RPMI7951 (cell line): Measurements from ENCODE around the gene BLVRA. TPM values are rescaled to one million over a fixed set of nuclear protein-coding genes. Genes with fewer than 3 reads are reported as not detected.
"Not testable (repeated sequence)": the region's sequence is repeated elsewhere in the genome, so short reads cannot be mapped to it uniquely, and the experiment has no call there.

Source experiments
- DNase-seq: peaks from one replicate; pipeline ENCODE4 v3.0.0-alpha.2; 2012; ENCODE audit warnings: low read depth
- total RNA-seq: library from RNA; depleted of rRNA; stranded (reverse); fragments of >200 nt; shearing (Covaris generic); gene quantifications from 2 replicates; pipeline ENCODE4 v1.2.3, GENCODE V29; 2014

The BLVRA gene
- total RNA-seq, 1 experiment from 2014 or later = 65.5 TPM

DNA sequence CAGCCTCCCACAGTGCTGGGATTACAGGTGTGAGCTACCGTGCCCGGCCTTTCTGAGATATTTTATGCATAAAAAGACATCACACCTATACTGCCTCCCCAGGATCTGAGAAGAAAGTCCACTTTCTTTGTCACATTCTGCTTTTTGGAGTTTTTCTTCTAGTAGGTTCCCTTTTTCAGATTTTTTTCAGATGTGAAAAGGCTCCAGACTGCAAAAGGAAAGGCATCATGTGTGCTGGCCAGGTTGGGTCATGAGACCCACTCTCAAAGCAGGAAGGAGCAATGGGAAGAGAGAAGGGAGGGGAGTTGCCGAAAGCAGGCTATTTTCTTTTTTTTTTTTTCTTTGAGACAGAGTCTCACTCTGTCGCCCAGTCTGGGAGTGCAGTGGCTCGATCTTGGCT, 10.8 kb downstream of the BLVRA start:
- DNase-seq = no peak

DNA sequence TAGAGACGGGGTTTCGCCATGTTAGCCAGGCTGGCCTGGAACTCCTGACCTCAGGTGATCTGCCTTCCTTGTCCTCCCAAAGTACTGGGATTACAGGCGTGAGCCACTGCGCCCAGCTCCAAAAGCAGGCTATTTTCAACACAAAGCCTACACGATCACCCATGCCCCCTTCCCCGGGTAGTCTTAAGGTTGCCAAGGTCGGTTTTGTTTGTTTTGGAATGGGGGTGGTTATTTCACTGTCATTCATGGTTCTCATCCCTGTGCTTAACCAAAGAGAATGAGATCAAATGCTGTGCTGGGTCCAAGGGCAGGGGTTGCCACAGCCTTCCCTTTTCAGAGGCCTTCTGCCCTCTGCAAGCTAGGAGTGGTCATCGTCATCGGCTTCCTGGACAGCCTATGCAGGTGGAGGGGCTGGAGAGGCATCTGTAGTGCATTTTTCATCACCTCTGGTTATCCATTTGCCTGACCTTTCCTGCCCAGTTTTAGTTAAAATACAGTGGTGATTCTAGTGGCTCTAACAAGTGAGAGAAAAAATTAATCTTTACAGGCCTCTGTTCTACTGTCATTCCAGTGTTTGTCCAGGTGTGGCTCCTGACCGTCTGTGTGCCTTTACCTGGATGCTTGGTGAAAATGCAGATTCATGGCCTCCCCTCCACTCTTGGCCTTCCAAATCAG, 11.4 kb downstream of the BLVRA start:
- DNase-seq = no peak

DNA sequence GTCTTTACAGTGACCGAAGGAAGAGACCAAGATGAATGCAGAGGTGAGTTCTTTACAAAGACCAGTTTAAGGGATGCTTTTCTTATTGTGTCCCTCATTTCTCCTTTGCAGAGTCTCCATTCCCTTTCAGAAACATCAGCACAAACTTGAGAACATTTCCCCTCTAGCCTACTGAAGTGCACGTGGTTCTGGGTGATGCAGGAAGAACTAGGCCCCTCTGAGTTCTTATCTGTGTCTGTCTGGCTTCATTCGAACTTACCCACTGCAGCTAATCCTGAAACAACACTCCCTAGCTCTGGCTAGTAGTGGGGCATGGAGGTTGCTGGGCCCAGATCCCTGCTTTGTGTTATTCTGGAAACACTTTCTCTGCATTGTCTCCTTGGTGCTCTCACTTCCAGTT, 12.6 kb downstream of the BLVRA start:
- DNase-seq = no peak

DNA sequence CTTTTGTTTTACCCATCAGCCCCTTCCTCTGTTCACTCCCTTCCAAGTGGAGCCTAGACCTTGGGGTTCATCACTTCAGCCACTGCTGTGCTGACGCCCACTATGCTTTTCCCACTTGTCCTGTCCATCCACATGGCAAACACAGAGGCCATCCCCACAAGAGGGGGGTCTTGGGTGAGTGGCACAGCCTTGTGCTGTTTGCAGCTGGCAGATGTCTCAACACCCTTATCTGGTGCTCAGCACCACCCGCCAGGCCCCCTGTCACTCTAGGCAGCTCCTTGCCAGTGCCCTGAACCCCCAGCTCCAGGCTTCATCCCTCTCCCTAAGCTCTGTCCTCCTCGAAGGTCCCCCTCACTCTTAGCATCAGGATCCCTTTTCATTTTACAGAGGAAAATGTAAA, 13.1 kb downstream of the BLVRA start:
- no peak for DNase-seq

DNA sequence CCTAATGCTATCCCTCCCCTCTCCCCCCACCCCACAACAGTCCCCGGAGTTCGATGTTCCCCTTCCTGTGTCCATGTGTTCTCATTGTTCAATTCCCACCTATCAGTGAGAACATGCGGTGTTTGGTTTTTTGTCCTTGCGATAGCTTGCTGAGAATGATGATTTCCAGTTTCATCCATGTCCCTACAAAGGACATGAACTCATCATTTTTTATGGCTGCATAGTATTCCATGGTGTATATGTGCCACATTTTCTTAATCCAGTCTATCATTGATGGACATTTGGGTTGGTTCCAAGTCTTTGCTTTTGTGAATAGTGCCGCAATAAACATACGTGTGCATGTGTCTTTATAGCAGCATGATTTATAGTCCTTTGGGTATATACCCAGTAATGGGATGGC, 14.8 kb downstream of the BLVRA start:
- DNase-seq = not testable (repeated sequence)

DNA sequence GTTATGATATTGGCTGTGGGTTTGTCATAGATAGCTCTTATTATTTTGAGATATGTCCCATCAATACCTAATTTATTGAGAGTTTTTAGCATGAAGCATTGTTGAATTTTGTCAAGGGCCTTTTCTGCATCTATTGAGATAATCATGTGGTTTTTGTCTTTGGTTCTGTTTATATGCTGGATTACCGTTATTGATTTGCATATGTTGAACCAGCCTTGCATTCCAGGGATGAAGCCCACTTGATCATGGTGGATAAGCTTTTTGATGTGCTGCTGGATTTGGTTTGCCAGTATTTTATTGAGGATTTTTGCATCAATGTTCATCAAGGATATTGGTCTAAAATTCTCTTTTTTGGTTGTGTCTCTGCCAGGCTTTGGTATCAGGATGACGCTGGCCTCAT, 16.8 kb downstream of the BLVRA start:
- DNase-seq = not testable (repeated sequence)

DNA sequence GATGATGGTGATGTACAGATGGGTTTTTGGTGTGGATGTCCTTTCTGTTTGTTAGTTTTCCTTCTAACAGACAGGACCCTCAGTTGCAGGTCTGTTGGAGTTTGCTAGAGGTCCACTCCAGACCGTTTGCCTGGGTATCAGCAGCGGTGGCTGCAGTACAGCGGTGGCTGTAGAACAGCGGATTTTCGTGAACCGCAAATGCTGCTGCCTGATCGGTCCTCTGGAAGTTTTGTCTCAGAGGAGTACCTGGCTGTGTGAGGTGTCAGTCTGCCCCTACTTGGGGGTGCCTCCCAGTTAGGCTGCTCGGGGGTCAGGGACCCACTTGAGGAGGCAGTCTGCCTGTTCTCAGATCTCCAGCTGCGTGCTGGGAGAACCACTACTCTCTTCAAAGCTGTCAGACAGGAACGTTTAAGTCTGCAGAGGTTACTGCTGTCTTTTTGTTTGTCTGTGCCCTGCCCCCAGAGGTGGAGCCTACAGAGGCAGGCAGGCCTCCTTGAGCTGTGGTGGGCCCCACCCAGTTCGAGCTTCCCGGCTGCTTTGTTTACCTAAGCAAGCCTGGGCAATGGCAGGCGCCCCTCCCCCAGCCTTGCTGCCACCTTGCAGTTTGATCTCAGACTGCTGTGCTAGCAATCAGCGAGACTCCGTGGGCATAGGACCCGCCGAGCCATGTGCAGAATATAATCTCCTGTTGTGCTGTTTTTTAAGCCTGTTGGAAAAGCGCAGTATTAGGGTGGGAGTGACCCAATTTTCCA, 20.0 kb downstream of the BLVRA start:
- DNase-seq = not testable (repeated sequence)

DNA sequence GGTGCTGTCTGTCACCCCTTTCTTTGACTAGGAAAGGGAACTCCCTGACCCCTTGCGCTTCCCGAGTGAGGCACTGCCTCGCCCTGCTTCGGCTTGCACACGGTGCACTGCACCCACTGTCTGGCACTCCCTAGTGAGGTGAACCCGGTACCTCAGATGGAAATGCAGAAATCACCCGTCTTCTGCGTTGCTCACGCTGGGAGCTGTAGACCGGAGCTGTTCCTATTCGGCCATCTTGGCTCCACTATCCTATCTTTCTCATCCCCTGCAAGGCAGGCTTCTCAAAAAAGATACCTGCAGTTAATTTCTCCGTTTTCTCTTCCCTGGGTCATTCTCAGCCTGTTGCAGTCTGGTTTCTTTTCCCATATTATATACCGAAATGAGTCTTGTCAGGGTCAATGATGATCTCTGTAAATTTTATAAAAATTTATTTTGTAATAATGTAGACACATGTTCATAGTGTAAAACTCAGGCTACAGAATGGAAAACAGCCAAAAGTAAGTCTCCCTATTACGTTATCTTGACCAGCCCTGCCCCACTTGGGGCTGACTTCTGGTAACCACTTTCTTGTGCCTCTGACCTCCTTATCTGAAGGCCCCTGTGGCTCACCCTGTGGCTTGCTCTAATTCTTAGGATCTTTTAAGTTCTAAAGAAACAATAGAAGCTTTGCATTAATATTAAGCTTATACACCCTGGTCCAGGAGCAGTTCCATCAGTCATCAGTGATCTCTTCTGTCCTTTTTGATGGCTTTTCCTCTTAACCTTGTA, 20.7 kb downstream of the BLVRA start:
- no peak for DNase-seq

DNA sequence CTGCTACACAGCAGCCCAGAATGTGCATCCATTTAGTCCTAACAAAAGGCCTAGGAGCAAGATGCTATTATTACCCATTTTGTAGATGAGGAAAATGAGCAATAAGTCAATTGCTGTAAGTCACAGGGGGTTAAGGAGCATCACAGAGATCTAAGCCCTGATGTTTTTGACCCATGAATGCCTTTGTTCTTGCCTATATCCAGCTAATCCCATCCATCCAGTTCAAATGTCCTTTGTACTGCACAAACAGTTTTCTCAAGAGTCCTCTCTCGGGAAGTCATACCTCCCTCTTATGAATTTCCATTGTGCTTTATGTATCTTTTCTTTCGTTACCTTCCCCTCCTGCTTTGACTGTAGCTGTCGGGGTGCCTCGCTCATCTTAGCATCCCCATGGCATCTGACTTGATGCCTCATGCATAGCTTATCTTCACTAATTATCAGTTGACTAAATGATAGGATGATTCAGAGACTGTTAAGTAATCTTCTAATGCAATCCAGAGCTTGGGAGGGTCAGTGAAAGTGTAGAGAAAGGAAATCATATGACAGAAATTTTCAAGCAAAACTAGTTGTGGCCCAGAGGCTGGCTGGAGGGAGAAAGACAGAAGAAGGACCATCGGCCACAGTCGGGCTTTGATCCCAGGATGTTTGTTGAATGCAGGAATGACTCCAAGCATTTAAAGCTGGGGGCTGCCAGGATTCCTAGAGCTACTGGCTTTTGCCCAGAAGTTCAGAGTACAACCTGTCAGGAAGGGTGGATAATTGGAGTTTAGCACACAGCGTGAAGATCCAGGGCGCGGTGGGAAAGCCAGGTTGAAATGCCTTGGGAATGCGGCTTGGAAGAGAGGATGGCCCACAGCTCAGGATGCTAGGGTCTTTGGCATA, 23.5 kb downstream of the BLVRA start:
- DNase-seq = peak; percentile 73

DNA sequence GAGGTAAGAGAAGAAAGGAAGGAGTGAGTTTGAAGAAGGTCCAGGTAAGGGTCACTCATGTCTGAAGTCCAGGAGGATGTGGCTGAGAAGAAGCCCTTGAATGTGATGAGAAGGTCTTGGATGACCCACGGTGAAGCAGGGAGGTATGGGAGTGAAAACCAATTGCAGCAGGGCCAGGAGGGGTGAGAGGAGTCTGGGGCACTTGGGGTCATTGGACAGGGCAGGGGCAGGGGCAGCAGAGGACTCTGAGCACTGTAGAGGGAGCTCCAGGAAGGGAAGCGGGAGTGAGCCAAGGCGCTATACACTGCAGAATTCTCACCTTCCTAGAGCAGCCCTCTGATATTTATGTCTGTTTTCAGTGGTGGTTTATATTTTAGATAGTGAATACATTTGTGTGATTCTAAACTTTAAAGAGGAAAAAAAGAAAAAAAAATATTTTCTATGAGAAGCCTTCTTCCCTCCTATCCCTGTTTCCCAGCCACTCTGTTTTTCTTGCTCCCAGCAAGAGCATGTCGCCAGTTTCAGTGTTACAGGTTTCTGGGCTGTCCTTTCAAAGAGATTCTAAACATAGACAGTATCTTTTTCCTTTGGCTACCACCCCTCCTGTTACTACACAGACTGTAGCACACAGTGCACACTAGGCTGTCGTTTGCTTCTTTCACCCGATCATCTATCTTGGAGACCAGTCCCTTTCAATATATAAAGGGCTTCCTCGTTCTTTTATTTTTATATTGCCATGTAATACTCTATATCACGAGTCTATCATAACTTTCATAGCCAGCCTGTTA, 24.5 kb downstream of the BLVRA start:
- no peak for DNase-seq

DNA sequence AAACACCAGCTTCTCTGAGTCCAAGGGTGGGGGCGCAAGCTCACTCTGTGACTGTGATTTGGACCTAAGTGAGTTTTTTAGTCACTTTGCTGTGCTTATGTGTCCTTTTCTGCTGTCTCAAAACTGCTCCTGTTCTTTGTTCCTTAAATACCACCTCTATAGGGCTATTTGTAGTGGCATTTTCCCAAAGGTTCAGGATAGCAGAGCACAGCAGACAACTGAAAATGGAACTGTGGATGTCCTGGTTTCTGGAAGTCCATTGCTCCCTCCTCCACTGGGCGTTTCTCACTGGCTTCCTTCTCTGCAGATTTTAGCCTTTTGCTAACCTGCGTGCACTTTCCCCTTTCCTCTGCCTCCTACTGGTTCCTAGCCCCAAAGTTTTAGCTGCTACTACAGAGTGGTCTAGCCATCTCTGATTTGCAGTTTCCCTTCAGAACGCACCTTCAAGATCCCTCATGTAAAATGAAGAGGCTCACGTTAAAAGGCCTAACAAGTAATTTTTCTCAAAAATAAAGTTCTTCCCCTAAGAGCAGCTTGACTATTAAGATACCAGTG, 25.6 kb downstream of the BLVRA start:
- DNase-seq = no peak

DNA sequence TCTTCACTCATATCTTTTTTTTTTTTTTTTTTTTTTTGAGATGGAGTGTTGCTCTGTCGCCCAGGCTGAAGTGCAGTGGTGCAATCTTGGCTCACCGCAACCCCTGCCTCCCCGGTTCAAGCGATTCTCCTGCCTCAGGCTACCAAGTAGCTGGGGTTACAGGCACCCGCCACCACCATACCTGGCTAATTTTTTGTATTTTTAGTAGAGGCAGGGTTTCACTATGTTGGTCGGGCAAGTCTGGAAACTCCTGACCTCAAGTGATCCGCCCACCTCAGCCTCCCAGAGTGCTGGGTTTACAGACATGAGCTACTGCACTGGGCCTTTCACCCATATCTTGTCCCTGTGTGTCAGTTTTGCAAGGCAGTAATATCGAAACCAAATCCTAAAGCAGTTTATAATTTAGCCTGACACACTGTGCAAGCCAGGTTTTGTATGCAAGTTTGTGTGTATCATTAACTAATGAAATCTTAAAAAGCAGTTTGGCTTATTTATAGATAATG, 26.2 kb downstream of the BLVRA start:
- DNase-seq = not testable (repeated sequence)

DNA sequence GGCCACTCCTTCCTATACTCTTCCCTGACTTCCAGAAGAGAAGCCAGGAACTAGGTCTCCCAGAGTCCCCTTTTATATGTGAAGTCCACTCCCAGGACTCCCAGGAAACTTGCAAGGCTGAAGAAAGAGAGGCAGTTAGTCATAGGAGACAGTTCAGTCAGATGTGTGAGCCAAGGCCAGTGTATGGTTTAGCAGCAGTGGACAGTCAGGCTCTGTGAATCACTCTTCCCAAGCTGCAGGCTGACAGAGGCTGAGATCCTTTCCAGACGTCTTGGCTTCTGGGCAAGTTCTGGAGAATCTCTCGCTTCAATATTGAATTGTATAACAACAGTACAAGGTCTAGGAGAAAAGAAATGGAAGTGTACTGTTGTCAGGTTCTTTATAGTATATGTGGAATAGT, 26.9 kb downstream of the BLVRA start:
- peak; percentile 86 for DNase-seq

DNA sequence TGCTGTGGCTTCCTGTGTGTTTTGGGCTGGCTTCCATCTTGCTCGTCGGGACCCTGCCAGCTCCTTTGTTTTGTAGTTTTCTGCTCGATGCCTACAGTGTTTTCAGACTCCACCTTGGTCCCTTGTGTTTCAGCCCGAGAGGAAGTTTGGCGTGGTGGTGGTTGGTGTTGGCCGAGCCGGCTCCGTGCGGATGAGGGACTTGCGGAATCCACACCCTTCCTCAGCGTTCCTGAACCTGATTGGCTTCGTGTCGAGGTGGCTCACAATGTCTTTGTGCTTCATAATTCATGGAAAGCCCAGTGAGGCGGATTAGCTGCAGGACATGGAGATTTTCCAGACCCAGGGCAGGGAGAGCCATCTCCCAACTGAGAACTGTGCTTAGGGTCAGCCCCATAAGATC, 29.3 kb downstream of the BLVRA start:
- DNase-seq = no peak

DNA sequence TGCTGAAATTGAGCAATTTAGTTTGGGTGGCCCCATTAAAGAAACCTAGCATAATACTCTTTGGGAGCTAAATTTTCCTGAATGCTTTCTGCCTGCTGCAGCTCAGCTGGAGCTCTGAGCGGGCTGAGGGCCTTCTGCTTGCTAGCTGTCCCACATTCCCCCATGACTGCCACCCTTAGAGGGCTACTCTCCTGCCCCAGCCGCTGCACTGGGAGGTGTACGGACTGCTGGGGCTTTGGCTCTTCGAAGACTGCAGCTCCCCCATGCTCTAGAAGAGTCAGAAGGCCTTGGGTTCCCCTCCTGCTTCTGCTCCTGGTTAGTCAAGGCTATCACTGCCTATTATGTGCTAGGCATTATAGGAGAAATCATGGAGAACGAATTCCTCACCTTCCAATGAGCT, 31.5 kb downstream of the BLVRA start:
- DNase-seq = no peak

DNA sequence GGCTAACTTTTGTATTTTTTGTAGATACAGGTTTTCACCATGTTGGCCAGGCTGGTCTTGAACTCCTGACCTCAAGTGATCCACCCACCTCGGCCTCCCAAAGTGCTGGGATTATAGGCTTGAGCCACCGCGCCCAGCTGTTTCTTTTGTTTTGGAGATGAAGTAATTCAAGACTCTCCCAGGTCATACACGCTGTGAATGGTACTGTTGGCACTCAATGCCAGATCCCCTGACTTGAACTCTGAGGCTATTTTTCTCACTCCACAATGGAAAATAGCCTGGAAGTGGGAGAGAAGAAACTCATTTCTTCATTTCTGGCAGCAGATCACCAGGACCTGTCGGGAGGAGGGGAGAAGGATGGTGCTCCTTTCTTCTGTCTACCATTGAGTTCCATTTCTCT, 32.4 kb downstream of the BLVRA start:
- no peak for DNase-seq

DNA sequence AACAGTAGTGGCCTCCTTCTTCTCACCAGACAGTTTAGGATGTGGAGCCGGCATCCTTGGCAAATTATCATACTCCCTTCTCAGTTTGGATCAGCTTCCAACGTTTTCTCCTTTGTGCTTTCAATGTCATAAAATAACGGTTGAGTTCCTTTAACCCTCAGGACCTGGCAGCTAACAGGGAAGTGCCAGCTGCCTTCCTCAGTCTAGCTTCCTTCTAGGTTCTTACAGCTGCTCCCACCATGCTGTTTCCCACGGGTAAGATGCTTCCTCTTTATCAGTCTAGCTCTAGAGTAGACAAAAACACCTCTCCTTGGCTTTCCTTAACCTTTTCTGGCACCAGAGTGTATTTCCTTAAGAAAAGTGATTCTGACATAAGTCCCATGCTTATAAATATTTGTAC, 33.2 kb downstream of the BLVRA start:
- DNase-seq = no peak

DNA sequence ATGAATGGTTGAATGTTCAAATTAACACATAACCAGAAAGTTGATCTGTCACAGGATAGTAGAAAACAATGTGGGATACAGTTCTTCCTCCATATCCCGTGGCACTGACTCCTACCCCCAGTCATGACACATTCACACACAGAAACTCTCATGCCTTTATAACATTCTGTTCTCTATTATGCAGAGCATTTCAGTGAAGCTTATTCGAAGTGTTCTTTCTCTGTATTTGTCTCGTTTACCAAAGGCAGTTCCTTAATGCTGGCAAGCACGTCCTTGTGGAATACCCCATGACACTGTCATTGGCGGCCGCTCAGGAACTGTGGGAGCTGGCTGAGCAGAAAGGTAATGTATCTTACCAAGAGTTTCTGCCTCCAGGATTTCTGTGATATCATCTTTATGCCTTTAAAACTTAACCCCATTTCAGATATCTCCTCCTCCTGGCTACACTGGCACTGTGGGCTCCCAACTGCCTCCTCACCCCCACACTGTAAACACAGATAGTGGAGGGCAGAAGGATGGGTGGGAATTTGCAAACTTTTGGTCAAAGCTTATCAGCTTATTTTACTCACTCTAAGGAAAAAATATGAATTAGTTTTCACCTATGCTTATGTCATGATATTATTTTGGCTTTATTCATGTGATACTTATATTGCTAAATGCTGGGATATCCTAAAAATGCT, 34.1 kb downstream of the BLVRA start:
- no peak for DNase-seq

DNA sequence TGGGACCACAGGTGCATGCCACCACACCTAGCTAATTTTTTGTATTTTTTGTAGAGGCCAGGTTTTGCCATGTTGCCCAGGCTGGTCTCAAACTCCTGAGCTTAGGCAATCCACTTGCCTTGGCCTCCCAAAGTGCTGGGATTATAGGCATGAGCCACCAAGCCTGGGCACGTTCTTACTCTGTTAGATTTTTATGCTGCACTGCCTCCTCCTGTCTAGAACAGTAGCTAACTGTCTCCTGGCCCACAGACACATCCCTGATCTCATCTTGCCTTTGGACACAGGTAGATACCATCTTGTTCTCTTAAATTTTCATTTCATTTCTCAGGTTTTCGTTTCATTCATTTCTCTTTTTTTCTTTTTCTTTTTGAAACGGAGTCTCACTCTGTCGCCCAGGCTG, 41.1 kb downstream of the BLVRA start:
- no peak for DNase-seq

DNA sequence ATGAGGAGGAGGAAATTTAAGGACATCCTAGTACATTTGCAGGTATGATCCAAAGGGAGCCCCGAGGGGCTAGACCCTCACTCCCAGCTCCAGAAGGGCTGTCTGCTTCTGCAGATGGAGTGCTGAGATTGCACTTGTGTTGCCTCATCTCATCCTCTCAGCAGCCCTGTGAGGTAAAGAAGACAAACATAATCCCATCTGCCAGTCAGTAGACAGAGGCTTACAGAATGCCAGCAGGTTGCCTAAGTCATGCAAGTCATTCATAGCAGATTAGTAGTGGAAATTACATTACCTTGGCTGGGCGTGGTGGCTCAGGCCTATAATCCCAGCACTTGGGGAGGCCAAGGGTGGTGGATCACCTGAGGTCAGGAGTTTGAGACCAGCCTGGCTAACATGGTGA, 45.4 kb downstream of the BLVRA start:
- no peak for DNase-seq
